K562 (cell line): Measurements from ENCODE around the gene PET100. TPM values are rescaled to one million over a fixed set of nuclear protein-coding genes. Genes with fewer than 3 reads are reported as not detected.

Source experiments
- ARNT ChIP-seq, 2 experiments: fragments of 450-650 bp; IDR thresholded peaks; 2 replicates each; pipeline ENCODE4 v1.6.1; 2016; ENCODE audit warnings: mild to moderate bottlenecking in 1 of 2
- BRD4 ChIP-seq: fragments of 200-600 bp; sonication (generic); IDR thresholded peaks from 2 replicates; pipeline ENCODE4 v1.6.1; 2017; ENCODE audit warnings: inconsistent platforms
- CBX1 ChIP-seq: sonication (generic); IDR thresholded peaks from 2 replicates; pipeline ENCODE4 v1.6.1; 2016; ENCODE audit warnings: antibody characterized with exemption, low read depth, mild to moderate bottlenecking
- CC2D1A ChIP-seq: fragments of 450-650 bp; IDR thresholded peaks from 2 replicates; pipeline ENCODE4 v1.6.1; 2017; ENCODE audit warnings: mild to moderate bottlenecking
- ELF1 ChIP-seq: fragments of 200-800 bp; sonication (Bioruptor generic); IDR thresholded peaks from 2 replicates; pipeline ENCODE4 v1.6.1; 2016; ENCODE audit warnings: missing genetic modification characterization, missing compliant biosample characterization
- HMG20B ChIP-seq: fragments of 250-450 bp; sonication (Bioruptor Pico); IDR thresholded peaks from 2 replicates; pipeline ENCODE4 v1.5.0; 2021; ENCODE audit warnings: mild to moderate bottlenecking
- MTF1 ChIP-seq: fragments of 250-450 bp; sonication (Bioruptor Pico); IDR thresholded peaks from 2 replicates; pipeline ENCODE4 v1.9.0; 2021; ENCODE audit warnings: moderate library complexity, mild to moderate bottlenecking, inconsistent platforms, borderline replicate concordance
- NFYB ChIP-seq: IDR thresholded peaks from 2 replicates; pipeline ENCODE4 v1.6.1; 2011; ENCODE audit warnings: mild to moderate bottlenecking, moderate library complexity; ENCODE audit not compliant: insufficient read length; ENCODE audit errors: extremely low read depth
- PHF8 ChIP-seq: fragments of 200-600 bp; sonication (generic); IDR thresholded peaks from 2 replicates; pipeline ENCODE4 v1.6.1; 2012; ENCODE audit warnings: mixed run types, mild to moderate bottlenecking, inconsistent platforms, low read length, moderate library complexity, borderline replicate concordance
- PURB ChIP-seq: sonication (generic); formaldehyde crosslinking; IDR thresholded peaks from 2 replicates; pipeline ENCODE4 v1.9.0; 2021; ENCODE audit warnings: low read depth, mild to moderate bottlenecking, missing genetic modification reagents
- SMARCC2 ChIP-seq: fragments of 450-650 bp; IDR thresholded peaks from 2 replicates; pipeline ENCODE4 v1.6.1; 2017; ENCODE audit warnings: antibody characterized with exemption, moderate library complexity, mild to moderate bottlenecking, low read depth
- SREBF1 ChIP-seq: fragments of 150-350 bp; IDR thresholded peaks from 2 replicates; pipeline ENCODE4 v1.6.1; 2014; ENCODE audit warnings: antibody characterized with exemption, low read depth, low read length, borderline replicate concordance
- ZNF3 ChIP-seq: fragments of 250-450 bp; sonication (Bioruptor Pico); IDR thresholded peaks from 2 replicates; pipeline ENCODE4 v1.5.0; 2021; ENCODE audit warnings: mild to moderate bottlenecking, moderate library complexity
- ZNF324 ChIP-seq: fragments of 250-450 bp; sonication (Bioruptor Pico); IDR thresholded peaks from 2 replicates; pipeline ENCODE4 v1.4.0; 2020; ENCODE audit warnings: mild to moderate bottlenecking
- polyA plus RNA-seq, 8 experiments: library from polyadenylated mRNA; depleted of rRNA in 4 of 8; stranded (reverse) in 5 of 8; unstranded in 3 of 8; fragments of >200 nt; fragmentation: Nextera tagmentation in 2 of 8; fragmentation: Illumina TruSeq in 1 of 8; extraction: Ambion mirVana in 2 of 8; extraction: Trizol in 1 of 8; gene quantifications; 2 replicates each; pipeline versions ENCODE4 v1.2.1 to v1.2.3, GENCODE V29; 2011 to 2014; ENCODE audit warnings: inconsistent platforms in 1 of 8, missing spikeins in 1 of 8
- total RNA-seq, 7 experiments: library from RNA; depleted of rRNA in 6 of 7; stranded (reverse); fragments of >200 nt in 6 of 7; fragmentation: Illumina TruSeq in 2 of 7; extraction: Trizol in 2 of 7; gene quantifications; 2 replicates each; pipeline versions ENCODE4 v1.2.1 to v1.2.3, GENCODE V29; 2011 to 2021; ENCODE audit warnings: low replicate concordance in 1 of 7
- TF ChIP-seq, protein P1 (sequence below), 2 experiments: fragments of 450-650 bp in 1 of 2; sonication (generic) in 1 of 2; formaldehyde crosslinking in 1 of 2; IDR thresholded peaks; 2 replicates each; pipeline versions ENCODE4 v1.7.1 to v1.9.0; 2016 to 2022; ENCODE audit warnings: inconsistent platforms in 1 of 2, mild to moderate bottlenecking in 1 of 2, missing genetic modification reagents in 1 of 2
- TF ChIP-seq, protein P2 (sequence below): fragments of 250-450 bp; sonication (Bioruptor Pico); IDR thresholded peaks from 2 replicates; pipeline ENCODE4 v1.4.0; 2020; ENCODE audit warnings: mild to moderate bottlenecking, moderate library complexity

PET100 gene
- total and polyA plus RNA-seq, 9 of the 15 experiments (the other 6 are each of a cell fraction or from before 2014, with no cell fraction given), result 62.3 to 351 (median 98.3) TPM

DNA sequence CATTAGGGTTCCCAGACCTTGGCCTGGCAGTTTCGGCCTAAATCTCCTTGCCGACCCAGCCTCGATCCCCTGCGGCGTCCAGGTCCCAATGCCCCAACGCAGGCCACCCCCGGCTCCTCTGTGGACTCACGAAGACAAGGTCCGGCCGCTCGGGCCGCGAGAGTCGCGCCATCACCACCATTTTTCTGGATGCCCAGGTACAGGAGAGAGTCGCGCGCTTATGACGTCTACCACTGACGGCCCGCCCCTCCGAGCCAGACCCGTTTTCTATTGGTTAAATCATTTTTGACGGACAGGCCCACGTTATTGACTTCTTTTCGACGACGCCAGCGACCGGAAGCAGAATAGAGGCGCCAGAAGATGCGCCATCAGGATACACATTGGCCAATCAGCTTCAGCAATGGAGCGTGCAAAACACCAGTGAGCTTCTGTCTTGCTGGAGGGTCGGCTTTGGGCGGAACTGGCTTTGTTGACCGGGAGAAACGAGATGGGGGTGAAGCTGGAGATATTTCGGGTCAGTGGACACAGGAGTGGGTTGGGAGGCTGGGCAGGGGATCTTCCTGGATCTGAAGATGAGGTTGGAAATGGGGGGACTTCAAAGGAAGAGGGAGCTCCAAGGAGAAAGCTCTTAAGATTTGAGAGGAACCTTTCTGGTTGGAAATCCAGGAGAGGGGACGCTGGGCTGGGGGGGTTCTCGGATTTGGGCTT is at the start of gene PET100, which contains the start of gene XAB2 (continued):
- TF ChIP-seq, protein P1, sequence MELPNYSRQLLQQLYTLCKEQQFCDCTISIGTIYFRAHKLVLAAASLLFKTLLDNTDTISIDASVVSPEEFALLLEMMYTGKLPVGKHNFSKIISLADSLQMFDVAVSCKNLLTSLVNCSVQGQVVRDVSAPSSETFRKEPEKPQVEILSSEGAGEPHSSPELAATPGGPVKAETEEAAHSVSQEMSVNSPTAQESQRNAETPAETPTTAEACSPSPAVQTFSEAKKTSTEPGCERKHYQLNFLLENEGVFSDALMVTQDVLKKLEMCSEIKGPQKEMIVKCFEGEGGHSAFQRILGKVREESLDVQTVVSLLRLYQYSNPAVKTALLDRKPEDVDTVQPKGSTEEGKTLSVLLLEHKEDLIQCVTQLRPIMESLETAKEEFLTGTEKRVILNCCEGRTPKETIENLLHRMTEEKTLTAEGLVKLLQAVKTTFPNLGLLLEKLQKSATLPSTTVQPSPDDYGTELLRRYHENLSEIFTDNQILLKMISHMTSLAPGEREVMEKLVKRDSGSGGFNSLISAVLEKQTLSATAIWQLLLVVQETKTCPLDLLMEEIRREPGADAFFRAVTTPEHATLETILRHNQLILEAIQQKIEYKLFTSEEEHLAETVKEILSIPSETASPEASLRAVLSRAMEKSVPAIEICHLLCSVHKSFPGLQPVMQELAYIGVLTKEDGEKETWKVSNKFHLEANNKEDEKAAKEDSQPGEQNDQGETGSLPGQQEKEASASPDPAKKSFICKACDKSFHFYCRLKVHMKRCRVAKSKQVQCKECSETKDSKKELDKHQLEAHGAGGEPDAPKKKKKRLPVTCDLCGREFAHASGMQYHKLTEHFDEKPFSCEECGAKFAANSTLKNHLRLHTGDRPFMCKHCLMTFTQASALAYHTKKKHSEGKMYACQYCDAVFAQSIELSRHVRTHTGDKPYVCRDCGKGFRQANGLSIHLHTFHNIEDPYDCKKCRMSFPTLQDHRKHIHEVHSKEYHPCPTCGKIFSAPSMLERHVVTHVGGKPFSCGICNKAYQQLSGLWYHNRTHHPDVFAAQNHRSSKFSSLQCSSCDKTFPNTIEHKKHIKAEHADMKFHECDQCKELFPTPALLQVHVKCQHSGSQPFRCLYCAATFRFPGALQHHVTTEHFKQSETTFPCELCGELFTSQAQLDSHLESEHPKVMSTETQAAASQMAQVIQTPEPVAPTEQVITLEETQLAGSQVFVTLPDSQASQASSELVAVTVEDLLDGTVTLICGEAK (IDR thresholded peaks at IDR 0.05), result peak; percentile 95
- TF ChIP-seq, protein P1 (CRISPR knock-in tag; IDR thresholded peaks at IDR 0.05), result no peak
- TF ChIP-seq ZNF3 (CRISPR knock-in tag) (no peak), PHF8 (peak; percentile 87; the same call in 1 of the 2 replicates), HMG20B (CRISPR knock-in tag) (no peak), NFYB (peak; percentile 75), SMARCC2 (no peak), SREBF1 (0 out of 2 replicates have a peak, but pooled peaks have one; percentile 31), CBX1 (no peak), ZNF324 (CRISPR knock-in tag) (no peak), MTF1 (CRISPR knock-in tag) (no peak), PURB (CRISPR knock-in tag) (no peak), CC2D1A (no peak), BRD4 (peak; percentile 74; the same call in 1 of the 2 replicates), ARNT (IDR thresholded peaks at IDR 0.05) (peak in 1 of 2 experiments; percentile 49; a peak in 1 of 4 replicates), ELF1 (tag) (peak; percentile 98)
- TF ChIP-seq, protein P2, sequence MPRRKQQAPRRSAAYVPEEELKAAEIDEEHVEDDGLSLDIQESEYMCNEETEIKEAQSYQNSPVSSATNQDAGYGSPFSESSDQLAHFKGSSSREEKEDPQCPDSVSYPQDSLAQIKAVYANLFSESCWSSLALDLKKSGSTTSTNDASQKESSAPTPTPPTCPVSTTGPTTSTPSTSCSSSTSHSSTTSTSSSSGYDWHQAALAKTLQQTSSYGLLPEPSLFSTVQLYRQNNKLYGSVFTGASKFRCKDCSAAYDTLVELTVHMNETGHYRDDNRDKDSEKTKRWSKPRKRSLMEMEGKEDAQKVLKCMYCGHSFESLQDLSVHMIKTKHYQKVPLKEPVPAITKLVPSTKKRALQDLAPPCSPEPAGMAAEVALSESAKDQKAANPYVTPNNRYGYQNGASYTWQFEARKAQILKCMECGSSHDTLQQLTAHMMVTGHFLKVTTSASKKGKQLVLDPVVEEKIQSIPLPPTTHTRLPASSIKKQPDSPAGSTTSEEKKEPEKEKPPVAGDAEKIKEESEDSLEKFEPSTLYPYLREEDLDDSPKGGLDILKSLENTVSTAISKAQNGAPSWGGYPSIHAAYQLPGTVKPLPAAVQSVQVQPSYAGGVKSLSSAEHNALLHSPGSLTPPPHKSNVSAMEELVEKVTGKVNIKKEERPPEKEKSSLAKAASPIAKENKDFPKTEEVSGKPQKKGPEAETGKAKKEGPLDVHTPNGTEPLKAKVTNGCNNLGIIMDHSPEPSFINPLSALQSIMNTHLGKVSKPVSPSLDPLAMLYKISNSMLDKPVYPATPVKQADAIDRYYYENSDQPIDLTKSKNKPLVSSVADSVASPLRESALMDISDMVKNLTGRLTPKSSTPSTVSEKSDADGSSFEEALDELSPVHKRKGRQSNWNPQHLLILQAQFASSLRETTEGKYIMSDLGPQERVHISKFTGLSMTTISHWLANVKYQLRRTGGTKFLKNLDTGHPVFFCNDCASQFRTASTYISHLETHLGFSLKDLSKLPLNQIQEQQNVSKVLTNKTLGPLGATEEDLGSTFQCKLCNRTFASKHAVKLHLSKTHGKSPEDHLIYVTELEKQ (CRISPR knock-in tag), result no peak
